OCI-LY3 (cell line): ENCODE measurements around the gene ZNF19.

ENCODE experiments used
- H2AFZ ChIP-seq: fragments of 200-600, 300-600 bp; shearing (Covaris generic); 2 replicates; pipeline ENCODE4 v1.6.0; 2014; ENCODE audit warnings: antibody characterized with exemption, low read depth, low read length
- H3K27ac ChIP-seq: fragments of 200-600, 300-600 bp; sonication (generic); 2 replicates; pipeline ENCODE4 v1.5.1; 2014; ENCODE audit warnings: mild to moderate bottlenecking, low read length, moderate library complexity, mixed read lengths
- H3K27me3 ChIP-seq: fragments of 200-600, 300-600 bp; sonication (generic); 2 replicates; pipeline ENCODE4 v1.6.1; 2014; ENCODE audit warnings: low read depth, low read length, mixed read lengths
- H3K36me3 ChIP-seq: fragments of 200-600, 300-600 bp; sonication (generic); replicated peaks from 2 replicates; pipeline ENCODE3; 2014; ENCODE audit warnings: low read depth, low read length, mixed read lengths
- H3K4me1 ChIP-seq: fragments of 300-600, 200-600 bp; sonication (generic); 2 replicates; pipeline ENCODE4 v1.6.1; 2014; ENCODE audit warnings: low read length, mixed read lengths
- H3K4me2 ChIP-seq: fragments of 200-600, 300-600 bp; sonication (generic); 2 replicates; pipeline ENCODE4 v1.6.1; 2014; ENCODE audit warnings: low read length, mixed read lengths
- H3K4me3 ChIP-seq: fragments of 300-600, 200-600 bp; sonication (generic); 2 replicates; pipeline ENCODE4 v1.5.1; 2014; ENCODE audit warnings: antibody characterized with exemption, mild to moderate bottlenecking, low read length, moderate library complexity
- H3K79me2 ChIP-seq: fragments of 300-600, 200-600 bp; shearing (Covaris generic); 2 replicates; pipeline ENCODE4 v1.6.1; 2014; ENCODE audit warnings: mild to moderate bottlenecking, low read length, mixed read lengths
- H3K9ac ChIP-seq: fragments of 300-600, 200-600 bp; shearing (Covaris generic); 2 replicates; pipeline ENCODE4 v1.6.0; 2014; ENCODE audit warnings: mild to moderate bottlenecking, low read length, moderate library complexity
- H3K9me3 ChIP-seq: fragments of 200-600, 300-600 bp; shearing (Covaris generic); 2 replicates; pipeline ENCODE4 v1.6.1; 2014; ENCODE audit warnings: low read length, mixed read lengths; ENCODE audit not compliant: insufficient read depth
- H4K20me1 ChIP-seq: fragments of 200-600, 300-600 bp; sonication (generic); 2 replicates; pipeline ENCODE4 v1.6.1; 2016; ENCODE audit warnings: low read length, mixed read lengths; ENCODE audit not compliant: insufficient read depth
- CTCF ChIP-seq: fragments of 200-600, 300-600 bp; sonication (generic); IDR thresholded peaks from 2 replicates; pipeline ENCODE4 v1.5.1; 2014; ENCODE audit warnings: antibody characterized with exemption, low read length, low read depth
- EZH2phosphoT487 ChIP-seq: fragments of 200-600 bp; shearing (Covaris generic); IDR thresholded peaks from 2 replicates; pipeline ENCODE4 v1.6.1; 2018; ENCODE audit warnings: antibody characterized with exemption, mixed run types, low read depth

Gene ZNF19

GRCh38 chr16:71426069-71426879 lies 62.9 kb downstream of the ZNF19 start:
- Histone ChIP-seq H2AFZ (no peak overlapping the region), H3K27me3 (peaks cover 7% of the 10 kb centered on the region; the same call in 1 of the 2 replicates), H3K4me2 (no peak overlapping the region), H3K9ac (no peak overlapping the region), H3K27ac (no peak overlapping the region), H4K20me1 (no peaks in the 10 kb centered on the region), H3K79me2 (no peaks in the 10 kb centered on the region), H3K4me1 (no peaks in the 10 kb centered on the region), H3K36me3 (no peaks in the 10 kb centered on the region), H3K4me3 (no peak overlapping the region), H3K9me3 (no peaks in the 10 kb centered on the region)
- TF ChIP-seq CTCF (no peak), EZH2phosphoT487 (no peak)

GRCh38 chr16:71425746-71426068 lies 63.4 kb downstream of the ZNF19 start:
- H2AFZ ChIP-seq = no peak overlapping the region

GRCh38 chr16:71424626-71425025 lies 64.5 kb downstream of the ZNF19 start:
- Histone ChIP-seq H2AFZ (no peak overlapping the region), H3K27me3 (peaks cover 4% of the 10 kb centered on the region; the same call in 1 of the 2 replicates), H3K9me3 (no peaks in the 10 kb centered on the region), H3K4me3 (no peak overlapping the region), H3K36me3 (no peaks in the 10 kb centered on the region), H3K4me1 (no peaks in the 10 kb centered on the region), H4K20me1 (no peaks in the 10 kb centered on the region), H3K79me2 (no peaks in the 10 kb centered on the region), H3K4me2 (no peak overlapping the region), H3K9ac (no peak overlapping the region), H3K27ac (no peak overlapping the region)
- no peak for TF ChIP-seq EZH2phosphoT487
- no peak for TF ChIP-seq CTCF

More at GRCh38 chr16:71425746-71426068, 63.4 kb downstream of the ZNF19 start:
- TF ChIP-seq EZH2phosphoT487 (no peak), CTCF (no peak)
- Histone ChIP-seq H3K4me2 (no peak overlapping the region), H3K36me3 (no peaks in the 10 kb centered on the region), H3K4me1 (no peaks in the 10 kb centered on the region), H3K27me3 (peaks cover 7% of the 10 kb centered on the region; the same call in 1 of the 2 replicates), H3K4me3 (no peak overlapping the region), H3K79me2 (no peaks in the 10 kb centered on the region), H3K9ac (no peak overlapping the region), H3K27ac (no peak overlapping the region), H4K20me1 (no peaks in the 10 kb centered on the region), H3K9me3 (no peaks in the 10 kb centered on the region)

GRCh38 chr16:71423865-71424264 lies 65.3 kb downstream of the ZNF19 start:
- Histone ChIP-seq H4K20me1 (no peaks in the 10 kb centered on the region), H3K27ac (no peak overlapping the region), H3K9me3 (no peaks in the 10 kb centered on the region), H3K27me3 (peaks cover 6% of the 10 kb centered on the region), H2AFZ (no peak overlapping the region), H3K36me3 (no peaks in the 10 kb centered on the region), H3K4me3 (no peak overlapping the region), H3K79me2 (no peaks in the 10 kb centered on the region), H3K4me2 (no peak overlapping the region), H3K4me1 (no peaks in the 10 kb centered on the region), H3K9ac (no peak overlapping the region)
- TF ChIP-seq EZH2phosphoT487 (no peak), CTCF (no peak)
